Muscle of leg (tissue), 11 donors: Measurements from ENCODE around the gene ATP6AP2. TPM values are rescaled to one million over a fixed set of nuclear protein-coding genes. Genes with fewer than 3 reads are reported as not detected.
"Not testable (repeated sequence)": the region's sequence is repeated elsewhere in the genome, so short reads cannot be mapped to it uniquely, and the experiment has no call there.

Experiments
- DNase-seq: peaks from one replicate; pipeline ENCODE4 v3.0.0; 2013
- H3K27ac ChIP-seq: one replicate; pipeline ENCODE4 v1.5.1; 2013; ENCODE audit warnings: mild to moderate bottlenecking, low read length, control low read depth
- H3K27me3 ChIP-seq: one replicate; pipeline ENCODE4 v1.6.1; 2013; ENCODE audit warnings: low read length; ENCODE audit not compliant: control insufficient read depth, insufficient read depth
- H3K36me3 ChIP-seq: one replicate; pipeline ENCODE4 v1.6.1; 2013; ENCODE audit warnings: low read length; ENCODE audit not compliant: control insufficient read depth, insufficient read depth
- H3K4me1 ChIP-seq: one replicate; pipeline ENCODE4 v1.6.1; 2013; ENCODE audit warnings: low read length; ENCODE audit not compliant: control insufficient read depth, insufficient read depth
- H3K4me3 ChIP-seq: one replicate; pipeline ENCODE4 v1.5.1; 2013; ENCODE audit warnings: low read length, control low read depth
- H3K9me3 ChIP-seq: replicated peaks from 2 replicates; pipeline ENCODE4 v1.6.1; 2013; ENCODE audit warnings: low read depth, low read length; ENCODE audit not compliant: control insufficient read depth
- WGBS: methylation state at CpG from one replicate; pipeline ENCODE4 v1.1.5; 2013; ENCODE audit warnings: missing lambda C conversion rate; ENCODE audit not compliant: insufficient coverage; 5-methylcytosine and 5-hydroxymethylcytosine counted together
- polyA plus RNA-seq, 8 donors: library from polyadenylated mRNA; unstranded; fragments of 120-200 nt; gene quantifications; one replicate each; pipeline versions ENCODE4 v1.2.1 to v1.2.3, GENCODE V29; 2013; ENCODE audit warnings: inconsistent platforms in 1 of 8, low replicate concordance in 1 of 8; ENCODE audit not compliant: insufficient read length in 8 of 8, insufficient read depth in 1 of 8
- total RNA-seq: library from RNA; stranded (reverse); fragments of 120-200 nt; gene quantifications from one replicate; pipeline ENCODE4 v1.2.4, GENCODE V29; 2013

The ATP6AP2 gene
- total and polyA plus RNA-seq, 9 donors: 47.1 to 93.5 (median 66.1) TPM

DNA sequence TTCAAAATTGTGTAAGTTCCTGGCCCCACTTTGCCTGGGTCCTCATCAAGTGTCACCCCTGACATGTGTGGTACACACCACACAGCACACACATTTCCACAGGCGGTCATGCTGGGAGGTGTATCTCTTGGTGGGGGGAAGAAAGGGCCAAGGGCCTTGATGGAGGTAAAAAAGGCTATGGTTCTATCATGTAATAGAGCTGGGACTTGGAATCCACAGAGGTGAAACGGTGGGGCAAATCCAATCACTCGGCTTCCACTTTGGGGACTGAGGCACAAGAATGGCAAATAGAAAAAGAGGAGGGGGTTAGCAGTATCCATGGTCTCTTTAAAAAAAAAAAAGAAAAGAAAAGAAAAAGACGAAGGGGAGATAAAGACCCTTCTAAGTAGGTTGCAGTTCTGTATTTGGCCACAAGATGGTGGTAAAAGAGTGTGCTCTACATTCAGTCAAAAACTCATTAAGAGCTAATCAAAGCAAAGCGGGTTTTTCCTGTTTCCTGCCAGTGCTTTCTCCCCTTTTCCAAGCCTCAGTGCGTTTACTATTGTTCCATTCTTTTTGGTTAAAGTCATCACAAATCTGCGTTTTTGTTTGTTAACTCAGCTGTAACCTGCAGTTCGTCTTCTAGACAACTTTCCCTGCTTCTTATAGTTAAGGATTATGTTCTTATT is 37.0 kb upstream of the ATP6AP2 start:
- WGBS: 0% methylated on average over 1 of the region's 8 CpGs
- DNase-seq: peak; percentile 67
- Histone ChIP-seq H3K4me3 (no peak overlapping the region), H3K27me3 (peaks cover 52% of the 10 kb centered on the region), H3K27ac (no peak overlapping the region), H3K4me1 (peaks cover 19% of the 10 kb centered on the region), H3K36me3 (no peaks in the 10 kb centered on the region), H3K9me3 (no peaks in the 10 kb centered on the region)

DNA sequence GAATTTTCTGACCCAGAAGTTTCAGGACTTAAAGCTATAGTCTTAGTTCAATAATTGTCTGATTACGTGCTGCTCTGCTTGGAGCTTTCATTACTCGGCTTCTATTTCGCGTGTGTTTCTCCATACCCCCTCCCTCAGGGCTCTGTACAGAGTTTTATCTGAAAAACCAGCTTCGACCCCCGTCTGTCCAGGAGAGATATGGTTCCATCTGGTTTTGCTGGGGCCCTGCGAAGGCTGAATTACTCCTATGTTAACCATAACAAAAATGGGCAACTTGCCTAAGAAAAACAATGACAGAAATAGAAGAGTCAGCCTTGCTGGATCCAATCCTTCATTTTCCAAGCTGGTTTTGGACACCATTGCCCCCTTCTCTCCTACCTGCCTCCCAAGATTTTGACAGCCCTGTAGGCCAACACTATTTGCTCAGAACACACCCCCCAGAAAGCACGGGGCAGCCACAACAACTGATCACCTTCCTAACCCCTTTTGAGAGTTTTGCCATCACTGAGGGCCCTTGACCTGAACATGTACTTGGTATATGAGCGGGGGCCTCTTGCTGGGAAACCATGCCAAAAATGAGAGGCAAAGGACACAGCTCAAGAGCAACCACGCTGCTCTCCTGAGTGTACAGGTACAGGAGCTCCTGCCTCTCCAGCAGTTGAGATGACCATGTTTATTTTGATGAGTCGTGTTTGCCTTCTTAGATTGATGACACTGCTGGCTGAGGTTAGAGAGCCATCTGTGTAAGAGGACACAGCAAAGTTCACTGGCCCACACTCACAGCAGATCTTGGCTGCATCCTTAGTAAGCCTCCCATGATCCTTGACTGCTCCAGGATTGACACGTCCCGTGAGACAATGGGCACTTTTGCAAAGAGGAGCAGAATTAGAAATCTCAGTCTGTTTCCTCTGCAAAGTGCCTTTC is 36.2 kb upstream of the ATP6AP2 start:
- H3K27ac ChIP-seq: no peak overlapping the region
- H3K36me3 ChIP-seq: no peaks in the 10 kb centered on the region
- H3K4me3 ChIP-seq: no peak overlapping the region
- H3K4me1 ChIP-seq: peaks cover 14% of the 10 kb centered on the region
- 70% methylated on average over 8 of the region's 13 CpGs for WGBS
- no peaks in the 10 kb centered on the region for H3K9me3 ChIP-seq
- no peak for DNase-seq
- peaks cover 44% of the 10 kb centered on the region for H3K27me3 ChIP-seq

DNA sequence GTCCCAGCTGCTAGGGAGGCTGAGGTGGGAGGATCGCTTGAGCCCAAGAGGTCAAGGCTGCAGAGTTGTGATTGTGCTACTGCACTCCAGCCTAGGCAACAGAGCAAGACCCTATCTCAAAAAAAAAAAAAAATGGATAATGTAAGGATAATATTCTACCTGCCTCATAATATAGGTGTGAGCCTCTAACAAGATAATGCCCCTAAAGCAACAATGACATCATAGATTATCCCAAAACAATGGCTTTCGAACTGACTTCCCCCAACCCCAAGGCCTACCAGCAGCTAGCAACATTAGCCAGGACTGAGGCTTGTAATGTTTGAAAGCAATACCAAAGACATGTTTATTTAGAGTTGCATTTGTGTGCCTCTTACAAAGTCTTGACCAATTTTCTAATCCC is 33.9 kb upstream of the ATP6AP2 start:
- Histone ChIP-seq H3K9me3 (no peaks in the 10 kb centered on the region), H3K36me3 (no peaks in the 10 kb centered on the region), H3K27me3 (peaks cover 50% of the 10 kb centered on the region), H3K27ac (no peak overlapping the region), H3K4me3 (no peak overlapping the region), H3K4me1 (peaks cover 14% of the 10 kb centered on the region)
- no peak for DNase-seq
- no CpG with 5 or more reads among the region's 2 CpGs for WGBS

DNA sequence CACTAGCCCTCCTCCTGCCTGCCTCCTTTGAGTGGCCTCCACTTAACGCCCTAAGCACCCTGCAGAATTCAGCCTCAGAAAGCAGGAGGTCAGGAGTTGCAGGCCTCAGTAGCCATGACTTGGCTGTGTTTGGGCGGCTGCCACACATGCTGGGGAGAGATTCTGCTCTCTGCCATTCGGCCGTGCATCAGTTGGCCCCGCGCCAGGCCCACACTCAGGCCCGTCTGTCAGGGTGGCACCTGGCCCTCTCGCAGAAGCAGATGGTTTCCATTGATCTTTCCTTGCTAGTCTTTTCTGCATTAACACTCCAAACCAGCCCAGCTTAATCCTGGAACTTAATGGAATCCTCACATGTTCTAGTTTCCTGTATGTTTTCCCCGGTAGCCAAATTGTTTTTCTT is 30.7 kb upstream of the ATP6AP2 start:
- no peak overlapping the region for H3K27ac ChIP-seq
- H3K9me3 ChIP-seq: no peaks in the 10 kb centered on the region
- H3K4me1 ChIP-seq: peaks cover 5% of the 10 kb centered on the region
- peak; percentile 52 for DNase-seq
- H3K36me3 ChIP-seq: no peaks in the 10 kb centered on the region
- no peak overlapping the region for H3K4me3 ChIP-seq
- WGBS: 42% methylated on average over 8 of the region's 9 CpGs
- peaks cover 48% of the 10 kb centered on the region for H3K27me3 ChIP-seq

DNA sequence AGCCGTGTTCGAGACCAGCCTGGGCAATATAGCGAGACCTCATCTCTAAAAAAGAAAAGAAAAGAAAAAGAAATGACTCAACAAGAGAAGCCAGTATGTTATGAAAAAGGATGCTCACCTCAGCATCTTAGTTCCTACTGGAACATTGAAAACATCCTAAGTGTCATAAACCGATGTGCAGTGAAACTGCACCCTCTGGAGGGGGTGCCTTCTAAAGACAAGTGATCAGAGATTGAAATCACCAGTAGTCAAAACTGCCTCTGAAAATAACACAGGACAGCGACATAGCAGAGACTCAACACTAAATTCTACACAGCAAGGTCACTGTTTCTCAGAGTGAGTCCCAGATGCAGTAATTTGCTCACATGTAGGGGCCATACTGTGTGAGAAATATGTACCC is 28.0 kb upstream of the ATP6AP2 start:
- Histone ChIP-seq H3K4me3 (no peak overlapping the region), H3K36me3 (no peaks in the 10 kb centered on the region), H3K27ac (no peak overlapping the region), H3K4me1 (peaks cover 3% of the 10 kb centered on the region), H3K27me3 (peaks cover 41% of the 10 kb centered on the region), H3K9me3 (no peaks in the 10 kb centered on the region)
- WGBS: 20% methylated on average over 1 of the region's 5 CpGs
- peak; percentile 28 for DNase-seq

DNA sequence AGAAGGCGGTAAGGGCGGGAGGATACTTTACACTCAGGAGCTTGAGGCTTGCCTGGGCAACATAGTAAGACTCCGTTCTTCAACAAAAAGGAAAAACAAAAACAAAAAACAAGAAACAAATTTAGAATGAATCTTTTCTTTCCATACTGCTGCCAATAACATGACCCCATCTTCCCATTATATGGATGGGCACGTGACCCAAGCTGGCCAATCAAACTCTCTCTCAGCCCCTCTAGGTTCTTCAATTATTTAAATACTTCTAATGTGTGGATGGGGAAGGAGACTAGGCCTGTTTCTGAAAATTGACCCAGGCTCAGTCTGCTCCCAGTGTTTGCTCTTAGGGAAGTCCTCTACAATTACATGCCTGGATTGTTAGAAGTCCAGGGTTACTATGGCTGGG is 22.2 kb upstream of the ATP6AP2 start:
- no peak for DNase-seq
- WGBS: 100% methylated on average over 3 of the region's 4 CpGs
- no peaks in the 10 kb centered on the region for H3K9me3 ChIP-seq
- H3K27me3 ChIP-seq: peaks cover 25% of the 10 kb centered on the region
- no peaks in the 10 kb centered on the region for H3K4me1 ChIP-seq
- H3K4me3 ChIP-seq: no peak overlapping the region
- no peak overlapping the region for H3K27ac ChIP-seq
- H3K36me3 ChIP-seq: no peaks in the 10 kb centered on the region

DNA sequence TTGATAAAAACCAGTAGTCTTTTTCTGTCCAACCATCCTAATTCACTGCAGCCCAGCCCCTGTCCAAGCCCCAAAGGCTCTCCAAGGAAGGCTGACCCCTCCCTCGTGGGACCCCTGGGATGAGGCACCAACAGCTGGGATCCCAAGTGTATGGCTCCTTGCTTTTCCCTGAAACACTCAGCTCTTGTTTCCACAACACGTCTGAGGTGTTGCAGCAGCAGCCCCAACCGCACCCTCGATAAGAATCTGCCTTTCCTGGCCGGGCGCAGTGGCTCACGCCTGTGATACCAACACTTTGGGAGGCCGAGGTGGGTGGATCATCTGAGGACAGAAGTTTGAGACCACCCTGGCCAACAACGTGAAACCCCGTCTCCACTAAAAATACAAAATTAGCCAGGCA is 17.0 kb upstream of the ATP6AP2 start:
- Histone ChIP-seq H3K27ac (no peak overlapping the region), H3K9me3 (no peaks in the 10 kb centered on the region), H3K27me3 (peaks cover 15% of the 10 kb centered on the region), H3K36me3 (no peaks in the 10 kb centered on the region), H3K4me1 (no peaks in the 10 kb centered on the region), H3K4me3 (no peak overlapping the region)
- no peak for DNase-seq
- 85% methylated on average over 6 of the region's 10 CpGs for WGBS

DNA sequence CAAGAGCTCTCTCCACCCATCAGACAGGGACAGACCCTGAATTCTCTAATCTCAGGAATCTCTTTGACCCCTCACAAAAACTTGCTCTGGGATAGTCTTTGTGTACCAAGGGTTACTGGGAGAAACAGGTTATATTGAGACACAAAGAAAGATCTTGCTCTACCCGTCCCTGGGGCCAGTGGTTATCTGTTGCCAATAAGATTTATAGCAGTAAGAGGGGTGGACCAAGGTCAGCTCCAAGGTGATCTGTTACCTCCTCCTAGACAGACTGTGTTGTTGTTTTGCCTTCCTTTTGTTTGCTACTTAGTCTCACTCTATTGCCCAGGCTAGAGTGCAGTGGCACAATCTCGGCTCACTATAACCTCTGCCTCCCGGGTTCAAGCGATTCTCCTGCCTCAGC is 16.3 kb upstream of the ATP6AP2 start:
- H3K27me3 ChIP-seq: peaks cover 17% of the 10 kb centered on the region
- no peaks in the 10 kb centered on the region for H3K36me3 ChIP-seq
- no peaks in the 10 kb centered on the region for H3K9me3 ChIP-seq
- H3K4me1 ChIP-seq: no peaks in the 10 kb centered on the region
- no CpG with 5 or more reads among the region's 4 CpGs for WGBS
- no peak overlapping the region for H3K27ac ChIP-seq
- DNase-seq: no peak
- H3K4me3 ChIP-seq: no peak overlapping the region

DNA sequence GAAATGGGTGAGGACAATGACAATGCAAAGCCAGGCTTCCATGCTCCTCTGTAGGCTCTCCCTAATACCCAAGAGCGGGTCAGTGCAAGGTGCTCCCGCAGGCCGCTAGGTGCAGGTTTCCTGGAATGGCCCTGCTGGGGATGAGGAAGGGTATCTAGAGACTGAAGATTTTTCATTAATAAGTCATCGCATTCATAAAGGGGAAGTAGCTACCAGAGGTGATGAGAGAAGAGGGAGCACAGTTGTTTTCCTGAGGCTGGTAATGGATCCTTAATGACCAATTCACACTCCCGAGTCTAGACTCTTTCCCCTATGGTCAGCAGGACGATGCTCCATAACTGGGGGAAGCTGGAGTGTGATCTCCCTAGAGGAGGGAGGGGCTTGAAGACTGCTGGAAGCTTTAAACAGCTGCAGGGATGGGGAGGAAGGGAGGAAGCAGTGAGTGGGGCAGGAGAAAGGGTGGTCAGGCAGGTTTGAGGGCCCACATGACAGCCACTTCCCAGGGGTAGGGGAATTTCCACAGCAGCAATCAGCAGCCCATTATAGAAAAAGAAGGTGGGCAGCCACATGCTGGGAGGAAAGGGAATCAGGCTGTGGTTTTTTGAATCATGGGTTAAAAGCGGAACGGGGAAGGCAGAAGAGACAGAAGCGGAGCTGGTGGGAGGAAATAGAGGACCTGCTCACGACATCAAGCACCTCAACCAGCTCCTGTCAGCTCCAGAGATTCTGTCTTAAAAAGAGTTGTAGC is 10.2 kb upstream of the ATP6AP2 start:
- no peak overlapping the region for H3K27ac ChIP-seq

DNA sequence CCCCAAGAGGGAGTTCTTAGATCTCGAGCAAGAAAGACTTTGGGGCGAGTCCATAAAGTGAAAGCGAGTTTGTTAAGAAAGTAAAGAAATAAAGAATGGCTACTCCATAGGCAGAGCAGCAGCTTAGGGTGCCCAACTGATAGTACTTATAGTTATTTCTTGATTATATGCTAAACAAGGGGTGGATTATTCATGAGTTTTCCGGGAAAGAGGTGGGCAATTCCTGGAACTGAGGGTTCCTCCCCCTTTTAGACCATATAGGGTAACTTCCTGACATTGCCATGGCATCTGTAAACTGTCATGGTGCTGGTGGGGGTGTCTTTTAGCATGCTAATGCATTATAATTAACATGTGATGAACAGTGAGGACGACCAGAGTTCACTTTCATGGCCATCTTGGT is 9.6 kb upstream of the ATP6AP2 start:
- not testable (repeated sequence) for DNase-seq, H3K9me3 ChIP-seq, H3K36me3 ChIP-seq, H3K4me1 ChIP-seq, H3K4me3 ChIP-seq, H3K27ac ChIP-seq
- peaks cover 28% of the 10 kb centered on the region for H3K27me3 ChIP-seq
- WGBS: 45% methylated on average over 4 of the region's 5 CpGs

More for the DNA sequence above, 10.2 kb upstream of the ATP6AP2 start:
- Histone ChIP-seq H3K9me3 (no peaks in the 10 kb centered on the region), H3K27me3 (peaks cover 28% of the 10 kb centered on the region), H3K4me3 (no peak overlapping the region), H3K36me3 (no peaks in the 10 kb centered on the region), H3K4me1 (no peaks in the 10 kb centered on the region)
- 39% methylated on average over 3 of the region's 10 CpGs for WGBS
- DNase-seq: peak; percentile 37
